Astrocyte (in vitro differentiated cells and primary cell): ENCODE results near the gene SH3PXD2B. TPM values are rescaled to one million over a fixed set of nuclear protein-coding genes. Genes with fewer than 3 reads are reported as not detected.

ENCODE experiments used
- DNase-seq: peaks from one replicate; pipeline ENCODE4 v3.0.0-alpha.2; 2010; ENCODE audit warnings: low read depth
- FAIRE-seq: peaks from 2 replicates; lab custom pipeline; 2011; peaks lifted over from hg19 to GRCh38; lab: Jason Lieb, UNC
- H2AFZ ChIP-seq: 2 replicates; pipeline ENCODE4 v1.6.0; 2012; ENCODE audit warnings: low read depth, low read length, inconsistent platforms
- H3K27ac ChIP-seq: 2 replicates; pipeline ENCODE4 v1.5.1; 2011; ENCODE audit warnings: low read depth, low read length, inconsistent platforms
- H3K27me3 ChIP-seq: 2 replicates; pipeline ENCODE4 v1.6.0; 2011; ENCODE audit warnings: low read length, inconsistent platforms; ENCODE audit not compliant: insufficient read depth
- H3K36me3 ChIP-seq: 2 replicates; pipeline ENCODE4 v1.5.1; 2011; ENCODE audit warnings: low read length, inconsistent platforms; ENCODE audit not compliant: insufficient read depth
- H3K4me1 ChIP-seq: 2 replicates; pipeline ENCODE4 v1.5.1; 2011; ENCODE audit warnings: low read length, inconsistent platforms; ENCODE audit not compliant: insufficient read depth
- H3K4me2 ChIP-seq: 2 replicates; pipeline ENCODE4 v1.6.0; 2012; ENCODE audit warnings: low read length, inconsistent platforms
- H3K4me3 ChIP-seq: 2 replicates; pipeline ENCODE4 v1.5.1; 2011; ENCODE audit warnings: low read depth, mild to moderate bottlenecking, low read length, inconsistent platforms; ENCODE audit not compliant: insufficient read depth
- H3K79me2 ChIP-seq: 2 replicates; pipeline ENCODE4 v1.6.0; 2012; ENCODE audit warnings: mild to moderate bottlenecking, low read length, inconsistent platforms; ENCODE audit not compliant: insufficient read depth
- H3K9ac ChIP-seq: 2 replicates; pipeline ENCODE4 v1.6.0; 2012; ENCODE audit warnings: mild to moderate bottlenecking, low read length, inconsistent platforms
- H3K9me3 ChIP-seq: 2 replicates; pipeline ENCODE4 v1.5.1; 2012; ENCODE audit warnings: low read depth, mild to moderate bottlenecking, low read length, inconsistent platforms; ENCODE audit not compliant: insufficient read depth
- H4K20me1 ChIP-seq: 2 replicates; pipeline ENCODE4 v1.6.0; 2012; ENCODE audit warnings: low read length, inconsistent platforms; ENCODE audit not compliant: insufficient read depth
- H3K27ac Mint-ChIP-seq: one replicate; pipeline ENCODE4 v1.8.0; 2021; ENCODE audit warnings: mild to moderate bottlenecking, mixed read lengths; ENCODE audit not compliant: unreplicated experiment
- H3K27me3 Mint-ChIP-seq: one replicate; pipeline ENCODE4 v1.8.0; 2021; ENCODE audit warnings: low read depth, mixed read lengths; ENCODE audit not compliant: unreplicated experiment
- H3K36me3 Mint-ChIP-seq: one replicate; pipeline ENCODE4 v1.8.0; 2021; ENCODE audit warnings: low read depth, mixed read lengths; ENCODE audit not compliant: unreplicated experiment
- H3K4me1 Mint-ChIP-seq: one replicate; pipeline ENCODE4 v1.8.0; 2021; ENCODE audit warnings: low read depth, mixed read lengths; ENCODE audit not compliant: unreplicated experiment
- H3K4me3 Mint-ChIP-seq: one replicate; pipeline ENCODE4 v1.8.0; 2021; ENCODE audit warnings: mild to moderate bottlenecking, moderate library complexity, mixed read lengths; ENCODE audit not compliant: unreplicated experiment
- H3K9me3 Mint-ChIP-seq: one replicate; pipeline ENCODE4 v1.8.0; 2021; ENCODE audit warnings: mild to moderate bottlenecking, mixed read lengths; ENCODE audit not compliant: unreplicated experiment
- EZH2 ChIP-seq: IDR thresholded peaks from 2 replicates; pipeline ENCODE4 v1.6.1; 2012; ENCODE audit warnings: mild to moderate bottlenecking, low read length, inconsistent platforms; ENCODE audit not compliant: insufficient read depth
- total RNA-seq: library from RNA; stranded (reverse); gene quantifications from 2 replicates; pipeline ENCODE4 v1.2.1, GENCODE V29; 2021
- TF ChIP-seq, protein P1 (sequence below): IDR thresholded peaks from 2 replicates; pipeline ENCODE4 v1.5.1; 2011; ENCODE audit warnings: low read depth, mild to moderate bottlenecking, inconsistent platforms, low read length, moderate library complexity; ENCODE audit not compliant: insufficient read depth

Gene SH3PXD2B
- total RNA-seq, 1 donor from 2014 or later: 66.0 TPM

DNA sequence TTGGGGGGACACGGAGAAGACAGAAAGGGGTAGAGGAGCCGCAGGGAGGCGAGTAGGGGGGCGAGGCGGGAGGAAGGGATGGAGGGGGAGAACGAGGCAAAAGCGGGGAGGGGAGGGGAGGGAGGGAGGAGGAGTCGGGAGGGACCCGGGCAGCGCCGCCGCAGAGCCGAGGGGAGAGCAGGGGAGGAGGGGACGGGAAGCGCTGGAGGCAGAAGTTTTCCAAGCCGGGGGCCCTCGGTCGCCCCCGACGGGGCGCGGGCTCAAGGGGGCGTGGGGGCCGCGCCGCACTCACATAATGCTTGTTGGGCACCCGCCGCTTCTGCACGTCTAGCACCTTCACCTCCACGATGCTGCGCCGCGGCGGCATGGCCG, 353 bp downstream of the SH3PXD2B start:
- DNase-seq (no peak), FAIRE-seq (no peak)
- Mint-ChIP-seq H3K27ac (peak overlapping the region; percentile 93), H3K4me1 (peaks cover 23% of the 10 kb centered on the region), H3K36me3 (peaks cover 16% of the 10 kb centered on the region), H3K27me3 (peaks cover 5% of the 10 kb centered on the region), H3K9me3 (peaks cover 2% of the 10 kb centered on the region), H3K4me3 (peak overlapping the region; percentile 97)
- Histone ChIP-seq H3K4me2 (peak overlapping the region; percentile 93), H3K4me3 (peak overlapping the region; percentile 75), H3K36me3 (peaks cover 5% of the 10 kb centered on the region), H3K27ac (peak overlapping the region; percentile 72), H3K27me3 (no peaks in the 10 kb centered on the region), H4K20me1 (peaks cover 33% of the 10 kb centered on the region), H3K79me2 (peaks cover 44% of the 10 kb centered on the region), H3K9me3 (no peaks in the 10 kb centered on the region), H3K9ac (peak overlapping the region; percentile 96), H2AFZ (peak overlapping the region; percentile 32), H3K4me1 (peaks cover 40% of the 10 kb centered on the region)
- no peak for TF ChIP-seq EZH2
- TF ChIP-seq, protein P1, sequence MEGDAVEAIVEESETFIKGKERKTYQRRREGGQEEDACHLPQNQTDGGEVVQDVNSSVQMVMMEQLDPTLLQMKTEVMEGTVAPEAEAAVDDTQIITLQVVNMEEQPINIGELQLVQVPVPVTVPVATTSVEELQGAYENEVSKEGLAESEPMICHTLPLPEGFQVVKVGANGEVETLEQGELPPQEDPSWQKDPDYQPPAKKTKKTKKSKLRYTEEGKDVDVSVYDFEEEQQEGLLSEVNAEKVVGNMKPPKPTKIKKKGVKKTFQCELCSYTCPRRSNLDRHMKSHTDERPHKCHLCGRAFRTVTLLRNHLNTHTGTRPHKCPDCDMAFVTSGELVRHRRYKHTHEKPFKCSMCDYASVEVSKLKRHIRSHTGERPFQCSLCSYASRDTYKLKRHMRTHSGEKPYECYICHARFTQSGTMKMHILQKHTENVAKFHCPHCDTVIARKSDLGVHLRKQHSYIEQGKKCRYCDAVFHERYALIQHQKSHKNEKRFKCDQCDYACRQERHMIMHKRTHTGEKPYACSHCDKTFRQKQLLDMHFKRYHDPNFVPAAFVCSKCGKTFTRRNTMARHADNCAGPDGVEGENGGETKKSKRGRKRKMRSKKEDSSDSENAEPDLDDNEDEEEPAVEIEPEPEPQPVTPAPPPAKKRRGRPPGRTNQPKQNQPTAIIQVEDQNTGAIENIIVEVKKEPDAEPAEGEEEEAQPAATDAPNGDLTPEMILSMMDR: no peak

GRCh38 chr5:172453206-172453985, 929 bp downstream of the SH3PXD2B start:
- DNase-seq (peak; percentile 69), FAIRE-seq (no peak)
- peaks cover 5% of the 10 kb centered on the region for H3K36me3 ChIP-seq
- peaks cover 50% of the 10 kb centered on the region for H3K79me2 ChIP-seq
- peak overlapping the region; percentile 75 for H3K4me3 ChIP-seq
- H3K27me3 Mint-ChIP-seq: peaks cover 2% of the 10 kb centered on the region
- H3K9ac ChIP-seq: peak overlapping the region; percentile 96
- H3K9me3 Mint-ChIP-seq: no peaks in the 10 kb centered on the region
- peaks cover 24% of the 10 kb centered on the region for H3K4me1 Mint-ChIP-seq
- H3K4me2 ChIP-seq: peak overlapping the region; percentile 93
- H3K4me3 Mint-ChIP-seq: peak overlapping the region; percentile 97
- peak overlapping the region; percentile 72 for H3K27ac ChIP-seq
- peaks cover 16% of the 10 kb centered on the region for H3K36me3 Mint-ChIP-seq
- no peaks in the 10 kb centered on the region for H3K27me3 ChIP-seq
- peaks cover 40% of the 10 kb centered on the region for H3K4me1 ChIP-seq
- peak overlapping the region; percentile 6 for H2AFZ ChIP-seq
- TF ChIP-seq, protein P1: peak; percentile 60
- TF ChIP-seq EZH2: no peak
- no peaks in the 10 kb centered on the region for H3K9me3 ChIP-seq
- H4K20me1 ChIP-seq: peaks cover 38% of the 10 kb centered on the region
- peak overlapping the region; percentile 93 for H3K27ac Mint-ChIP-seq
